ENCODE results near the gene UTP4. TPM values are rescaled to one million over a fixed set of nuclear protein-coding genes. Genes with fewer than 3 reads are reported as not detected.
"Not testable (repeated sequence)": the region's sequence is repeated elsewhere in the genome, so short reads cannot be mapped to it uniquely, and the experiment has no call there.

UTP4 gene
- polyA plus RNA-seq, 1 experiment, result 54.2 TPM

GRCh38 chr16:69133373-69133954 is 1.0 kb downstream of the UTP4 start:
- ChIA-PET CTCF (interaction anchor here (0.6 to 2.0 kb wide), 4 partner anchors 210 to 288 kb away, joined by 4 to 11 read pairs (median 4); no protein-coding TSS in a partner anchor), POLR2A (interaction anchor here (0.6 to 0.9 kb wide), 4 partner anchors 34 to 122 kb away, joined by 3 to 12 read pairs (median 3); no protein-coding TSS in a partner anchor)
- Histone ChIP-seq H3K9me3 (ENCODE audit: control insufficient read depth, insufficient read depth, low read length) (no peaks in the 10 kb centered on the region; the same call in 1 of the 2 replicates), H3K27ac (ENCODE audit: low read depth, low read length) (no peak overlapping the region), H3K4me3 (ENCODE audit: low read depth, low read length) (peak overlapping the region; percentile 91), H3K27me3 (ENCODE audit: control insufficient read depth, insufficient read depth, low read length) (no peaks in the 10 kb centered on the region)
- TF ChIP-seq CTCF (IDR thresholded peaks at IDR 0.05; ENCODE audit: low read depth, low read length), result no peak
- DNase-seq (ENCODE audit: low read depth, low spot score), result no peak

- H3K4me3 ChIP-seq (ENCODE audit: low read depth, low read length), result no peak overlapping the region
- no peak overlapping the region for H3K27ac ChIP-seq (ENCODE audit: low read depth, low read length)
- DNase-seq (ENCODE audit: low read depth, low spot score), result no peak
- H3K27me3 ChIP-seq (ENCODE audit: control insufficient read depth, insufficient read depth, low read length), result no peaks in the 10 kb centered on the region
- POLR2A ChIA-PET, result no interaction called here
- no peak for TF ChIP-seq CTCF (IDR thresholded peaks at IDR 0.05; ENCODE audit: low read depth, low read length)
- no peaks in the 10 kb centered on the region for H3K9me3 ChIP-seq (ENCODE audit: control insufficient read depth, insufficient read depth, low read length)
- CTCF ChIA-PET, result no interaction called here
Measured at GRCh38 chr16:69138608-69139007, 6.2 kb downstream of the UTP4 start.

GRCh38 chr16:69139464-69139863 is 7.0 kb downstream of the UTP4 start:
- H3K4me3 ChIP-seq (ENCODE audit: low read depth, low read length); H3K27me3 ChIP-seq (ENCODE audit: control insufficient read depth, insufficient read depth, low read length); H3K9me3 ChIP-seq (ENCODE audit: control insufficient read depth, insufficient read depth, low read length); POLR2A ChIA-PET; DNase-seq (ENCODE audit: low read depth, low spot score); H3K27ac ChIP-seq (ENCODE audit: low read depth, low read length): not testable (repeated sequence)
- CTCF ChIA-PET, result interaction anchor here (2.2 kb wide), 1 partner anchor 10 kb away, joined by 12 read pairs; no protein-coding TSS in a partner anchor

- DNase-seq (ENCODE audit: low read depth, low spot score), result no peak
- no peak overlapping the region for H3K27ac ChIP-seq (ENCODE audit: low read depth, low read length)
- no peak for TF ChIP-seq CTCF (IDR thresholded peaks at IDR 0.05; ENCODE audit: low read depth, low read length)
- CTCF ChIA-PET, result interaction anchor here (0.6 to 2.2 kb wide), 2 partner anchors 9 to 47 kb away, joined by 3 to 12 read pairs; no protein-coding TSS in a partner anchor
- no peak overlapping the region for H3K4me3 ChIP-seq (ENCODE audit: low read depth, low read length)
- H3K9me3 ChIP-seq (ENCODE audit: control insufficient read depth, insufficient read depth, low read length), result no peaks in the 10 kb centered on the region
- POLR2A ChIA-PET, result no interaction called here
- H3K27me3 ChIP-seq (ENCODE audit: control insufficient read depth, insufficient read depth, low read length), result no peaks in the 10 kb centered on the region
Measured at GRCh38 chr16:69141014-69141413, 8.6 kb downstream of the UTP4 start.

GRCh38 chr16:69141936-69142335 is 9.5 kb downstream of the UTP4 start:
- ChIA-PET POLR2A (no interaction called here), CTCF (interaction anchor here (0.5 kb wide), 1 partner anchor 189 kb away, joined by 7 read pairs; no protein-coding TSS in a partner anchor)
- TF ChIP-seq CTCF (IDR thresholded peaks at IDR 0.05; ENCODE audit: low read depth, low read length), result no peak
- H3K27ac ChIP-seq (ENCODE audit: low read depth, low read length), result no peak overlapping the region
- H3K27me3 ChIP-seq (ENCODE audit: control insufficient read depth, insufficient read depth, low read length), result no peaks in the 10 kb centered on the region
- no peak for DNase-seq (ENCODE audit: low read depth, low spot score)
- no peak overlapping the region for H3K4me3 ChIP-seq (ENCODE audit: low read depth, low read length)
- H3K9me3 ChIP-seq (ENCODE audit: control insufficient read depth, insufficient read depth, low read length), result no peaks in the 10 kb centered on the region

All from AG04450 (cell line).